Body of pancreas (tissue), 4 donors: Measurements from ENCODE around the gene BPTF.

Source experiments
- CTCF ChIP-seq, 7 experiments: fragments of 450-650 bp in 4 of 7; fragments of 200-600 bp in 3 of 7; sonication (generic) in 3 of 7; IDR thresholded peaks; one replicate each; pipeline ENCODE4 v1.5.1; 2016 to 2019; ENCODE audit warnings: antibody characterized with exemption in 7 of 7
- POLR2A ChIP-seq, 3 donors: fragments of 450-650 bp; IDR thresholded peaks; one replicate each; pipeline ENCODE4 v1.6.1; 2016; ENCODE audit warnings: antibody characterized with exemption in 3 of 3, mild to moderate bottlenecking in 2 of 3

GRCh38 chr17:68004201-68004600 is 178.9 kb downstream of the BPTF start:
- TF ChIP-seq CTCF (IDR thresholded peaks at IDR 0.05) (no peak), POLR2A (IDR thresholded peaks at IDR 0.05) (no peak)
